PFSK-1 (cell line): ENCODE data around the gene MOSMO.

Experiments used
- POLR2AphosphoS5 ChIP-seq: IDR thresholded peaks from 2 replicates; pipeline ENCODE4 v1.6.1; 2012; ENCODE audit warnings: low read depth, mild to moderate bottlenecking, control low read depth, low read length, moderate library complexity
- TAF1 ChIP-seq: IDR thresholded peaks from 2 replicates; pipeline ENCODE4 v1.6.1; 2012; ENCODE audit warnings: low read length, control low read depth, borderline replicate concordance; ENCODE audit not compliant: insufficient read depth
- TF ChIP-seq, protein P1 (sequence below), 2 experiments: IDR thresholded peaks; 2 replicates each; pipeline versions ENCODE4 v1.6.1 to v1.8.0; 2011 to 2012; ENCODE audit warnings: low read depth in 2 of 2, low read length in 2 of 2, control low read depth in 1 of 2, inconsistent platforms in 1 of 2, mild to moderate bottlenecking in 1 of 2, moderate library complexity in 1 of 2; ENCODE audit not compliant: insufficient read depth in 1 of 2

DNA sequence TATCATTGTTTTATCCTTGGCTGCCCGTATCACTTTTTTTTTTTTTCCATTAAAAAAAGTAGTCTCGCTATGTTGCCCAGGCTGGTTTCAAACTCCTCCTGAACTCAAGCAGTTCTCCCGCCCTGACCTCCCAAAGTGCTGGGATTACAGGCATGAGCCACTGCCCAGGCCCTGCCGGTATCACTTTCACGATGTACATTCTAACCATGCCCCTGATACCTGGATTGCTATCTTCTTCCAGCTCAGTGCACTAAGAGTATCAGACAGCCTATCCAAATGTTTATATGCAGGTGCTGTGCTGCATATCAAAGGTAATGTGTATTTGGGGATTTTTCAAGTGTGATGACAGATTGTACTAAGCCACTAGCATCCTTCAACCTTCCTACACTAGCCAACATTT lies 14.2 kb downstream of the MOSMO start:
- TF ChIP-seq POLR2AphosphoS5 (no peak), TAF1 (no peak)
- TF ChIP-seq, protein P1, sequence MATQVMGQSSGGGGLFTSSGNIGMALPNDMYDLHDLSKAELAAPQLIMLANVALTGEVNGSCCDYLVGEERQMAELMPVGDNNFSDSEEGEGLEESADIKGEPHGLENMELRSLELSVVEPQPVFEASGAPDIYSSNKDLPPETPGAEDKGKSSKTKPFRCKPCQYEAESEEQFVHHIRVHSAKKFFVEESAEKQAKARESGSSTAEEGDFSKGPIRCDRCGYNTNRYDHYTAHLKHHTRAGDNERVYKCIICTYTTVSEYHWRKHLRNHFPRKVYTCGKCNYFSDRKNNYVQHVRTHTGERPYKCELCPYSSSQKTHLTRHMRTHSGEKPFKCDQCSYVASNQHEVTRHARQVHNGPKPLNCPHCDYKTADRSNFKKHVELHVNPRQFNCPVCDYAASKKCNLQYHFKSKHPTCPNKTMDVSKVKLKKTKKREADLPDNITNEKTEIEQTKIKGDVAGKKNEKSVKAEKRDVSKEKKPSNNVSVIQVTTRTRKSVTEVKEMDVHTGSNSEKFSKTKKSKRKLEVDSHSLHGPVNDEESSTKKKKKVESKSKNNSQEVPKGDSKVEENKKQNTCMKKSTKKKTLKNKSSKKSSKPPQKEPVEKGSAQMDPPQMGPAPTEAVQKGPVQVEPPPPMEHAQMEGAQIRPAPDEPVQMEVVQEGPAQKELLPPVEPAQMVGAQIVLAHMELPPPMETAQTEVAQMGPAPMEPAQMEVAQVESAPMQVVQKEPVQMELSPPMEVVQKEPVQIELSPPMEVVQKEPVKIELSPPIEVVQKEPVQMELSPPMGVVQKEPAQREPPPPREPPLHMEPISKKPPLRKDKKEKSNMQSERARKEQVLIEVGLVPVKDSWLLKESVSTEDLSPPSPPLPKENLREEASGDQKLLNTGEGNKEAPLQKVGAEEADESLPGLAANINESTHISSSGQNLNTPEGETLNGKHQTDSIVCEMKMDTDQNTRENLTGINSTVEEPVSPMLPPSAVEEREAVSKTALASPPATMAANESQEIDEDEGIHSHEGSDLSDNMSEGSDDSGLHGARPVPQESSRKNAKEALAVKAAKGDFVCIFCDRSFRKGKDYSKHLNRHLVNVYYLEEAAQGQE (IDR thresholded peaks at IDR 0.05; ENCODE audit: insufficient read depth in 1 of 2, low read depth in 2 of 2, low read length in 2 of 2): no peak
